Body of pancreas (tissue), 4 donors: ENCODE measurements around the gene ZNF513.

Experiments used
- CTCF ChIP-seq, 7 experiments: fragments of 450-650 bp in 4 of 7; fragments of 200-600 bp in 3 of 7; sonication (generic) in 3 of 7; IDR thresholded peaks; one replicate each; pipeline ENCODE4 v1.5.1; 2016 to 2019; ENCODE audit warnings: antibody characterized with exemption in 7 of 7
- POLR2A ChIP-seq, 3 donors: fragments of 450-650 bp; IDR thresholded peaks; one replicate each; pipeline ENCODE4 v1.6.1; 2016; ENCODE audit warnings: antibody characterized with exemption in 3 of 3, mild to moderate bottlenecking in 2 of 3

GRCh38 chr2:27428978-27429541 lies 48.5 kb upstream of the ZNF513 start:
- TF ChIP-seq POLR2A (IDR thresholded peaks at IDR 0.05) (no peak), CTCF (IDR thresholded peaks at IDR 0.05) (peak in 1 of 7 experiments; percentile 9)
